GM21619 (cell line): ENCODE results near the gene FEZF1.
"Not testable (repeated sequence)": the region's sequence is repeated elsewhere in the genome, so short reads cannot be mapped to it uniquely, and the experiment has no call there.

Experiments used
- ATAC-seq: cut with Tn5 transposase; IDR thresholded peaks from one replicate; pipeline ENCODE4 v1.9.1; 2021; ENCODE audit not compliant: unreplicated experiment

Gene FEZF1

GRCh38 chr7:122309421-122309820 is 4.9 kb upstream of the FEZF1 start:
- ATAC-seq: no peak

GRCh38 chr7:122307228-122307621 is 2.7 kb upstream of the FEZF1 start:
- no peak for ATAC-seq

GRCh38 chr7:122306320-122307227 is 2.0 kb upstream of the FEZF1 start:
- no peak for ATAC-seq

GRCh38 chr7:122305475-122306319 is 1.1 kb upstream of the FEZF1 start:
- no peak for ATAC-seq

GRCh38 chr7:122304996-122305421 is 459 bp upstream of the FEZF1 start:
- no peak for ATAC-seq

- no peak for ATAC-seq
Measured at GRCh38 chr7:122303531-122304318, 825 bp downstream of the FEZF1 start.

GRCh38 chr7:122302761-122303530 is 1.6 kb downstream of the FEZF1 start:
- no peak for ATAC-seq

- no peak for ATAC-seq
Measured at GRCh38 chr7:122301858-122302760, 2.4 kb downstream of the FEZF1 start.

- ATAC-seq: no peak
Measured at GRCh38 chr7:122300956-122301833, 3.4 kb downstream of the FEZF1 start.

GRCh38 chr7:122300211-122300932 is 4.2 kb downstream of the FEZF1 start:
- no peak for ATAC-seq

GRCh38 chr7:122299624-122300210 is 4.8 kb downstream of the FEZF1 start:
- no peak for ATAC-seq

- no peak for ATAC-seq
Measured at GRCh38 chr7:122298618-122299017, 5.9 kb downstream of the FEZF1 start.

GRCh38 chr7:122298131-122298530 is 6.4 kb downstream of the FEZF1 start:
- ATAC-seq: no peak

- ATAC-seq: no peak
Measured at GRCh38 chr7:122291189-122291588, 13.4 kb downstream of the FEZF1 start.

GRCh38 chr7:122290476-122290875 is 14.1 kb downstream of the FEZF1 start:
- ATAC-seq: no peak

- ATAC-seq: no peak
Measured at GRCh38 chr7:122289426-122289825, 15.1 kb downstream of the FEZF1 start.

- ATAC-seq: not testable (repeated sequence)
Measured at GRCh38 chr7:122284608-122285007, 19.9 kb downstream of the FEZF1 start.
